ENCODE data around the gene SORBS2.

Gene SORBS2

GRCh38 chr4:185625503-185625902 is 186.5 kb downstream of the SORBS2 start:
- DNase-seq = no peak

- DNase-seq = no peak
Measured at GRCh38 chr4:185624259-185624589, 187.8 kb downstream of the SORBS2 start.

- no peak for DNase-seq
Measured at GRCh38 chr4:185623444-185624258, 188.3 kb downstream of the SORBS2 start.

GRCh38 chr4:185608185-185608584 is 203.8 kb downstream of the SORBS2 start:
- no peak for DNase-seq

GRCh38 chr4:185602397-185602796 is 209.6 kb downstream of the SORBS2 start:
- DNase-seq = no peak

GRCh38 chr4:185600801-185601434 is 211.1 kb downstream of the SORBS2 start:
- no peak for DNase-seq

GRCh38 chr4:185599553-185600243 is 212.3 kb downstream of the SORBS2 start:
- no peak for DNase-seq

GRCh38 chr4:185598846-185599552 is 213.0 kb downstream of the SORBS2 start:
- DNase-seq = no peak

- DNase-seq = peak; percentile 34
Measured at GRCh38 chr4:185597532-185598188, 214.3 kb downstream of the SORBS2 start.

- no peak for DNase-seq
Measured at GRCh38 chr4:185592845-185593488, 219.0 kb downstream of the SORBS2 start.

- DNase-seq = no peak
Measured at GRCh38 chr4:185592438-185592837, 219.6 kb downstream of the SORBS2 start.

GRCh38 chr4:185591679-185592141 is 220.3 kb downstream of the SORBS2 start:
- DNase-seq = no peak

- DNase-seq = no peak
Measured at GRCh38 chr4:185590982-185591381, 221.0 kb downstream of the SORBS2 start.

- DNase-seq = no peak
Measured at GRCh38 chr4:185589067-185589836, 222.7 kb downstream of the SORBS2 start.

GRCh38 chr4:185587427-185588161 is 224.4 kb downstream of the SORBS2 start:
- peak; percentile 8 for DNase-seq

GRCh38 chr4:185587030-185587426 is 225.0 kb downstream of the SORBS2 start:
- DNase-seq = no peak

GRCh38 chr4:185585211-185585610 is 226.8 kb downstream of the SORBS2 start:
- no peak for DNase-seq

GRCh38 chr4:185583813-185584212 is 228.2 kb downstream of the SORBS2 start:
- DNase-seq = no peak

- no peak for DNase-seq
Measured at GRCh38 chr4:185582651-185583400, 229.2 kb downstream of the SORBS2 start.

GRCh38 chr4:185580699-185581098 is 231.3 kb downstream of the SORBS2 start:
- no peak for DNase-seq
